Islet of Langerhans (tissue), 1 donor: ENCODE measurements around the gene NTM.

Experiments used
- FAIRE-seq: peaks from one replicate; lab custom pipeline; 2011; peaks lifted over from hg19 to GRCh38; lab: Jason Lieb, UNC

The NTM gene

DNA sequence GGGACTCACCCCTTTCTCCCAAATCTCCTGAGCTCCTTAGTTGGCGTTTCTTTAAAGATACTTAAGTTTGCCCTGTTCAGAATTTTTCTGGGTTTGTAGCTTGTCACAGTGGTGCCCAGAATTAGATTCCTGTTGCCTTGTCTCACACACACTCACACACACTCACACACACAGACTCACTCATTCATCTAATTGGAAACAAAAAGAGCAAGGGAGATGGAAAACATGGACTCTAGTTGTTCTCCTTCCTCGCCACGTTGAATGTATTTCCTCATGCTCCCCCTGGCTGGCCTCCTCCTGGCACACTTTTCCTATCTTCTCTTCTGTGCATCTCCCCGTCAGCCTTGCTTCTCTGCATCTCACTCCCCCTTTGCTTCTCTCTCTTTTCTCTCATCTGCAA lies 752.3 kb downstream of the NTM start:
- FAIRE-seq = no peak

DNA sequence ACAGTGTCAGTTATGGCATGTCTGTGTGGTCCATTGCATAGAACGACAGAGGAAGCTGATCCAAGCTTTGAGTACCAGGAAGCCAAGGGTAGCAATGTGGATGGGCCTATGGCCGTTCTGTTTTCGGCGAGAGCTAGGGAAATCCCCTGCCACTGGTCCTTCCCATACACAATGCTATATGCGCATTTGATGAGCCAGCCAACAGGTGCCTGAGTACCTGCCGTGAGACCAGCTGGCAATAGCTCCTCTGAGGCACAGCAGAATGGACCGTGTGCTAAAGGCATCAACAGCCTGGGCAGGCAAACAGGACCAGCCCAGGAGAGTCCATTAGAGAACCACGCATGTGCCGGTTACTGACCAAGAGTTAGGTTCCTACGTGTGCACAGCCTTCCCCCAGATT lies 753.0 kb downstream of the NTM start:
- FAIRE-seq = no peak

DNA sequence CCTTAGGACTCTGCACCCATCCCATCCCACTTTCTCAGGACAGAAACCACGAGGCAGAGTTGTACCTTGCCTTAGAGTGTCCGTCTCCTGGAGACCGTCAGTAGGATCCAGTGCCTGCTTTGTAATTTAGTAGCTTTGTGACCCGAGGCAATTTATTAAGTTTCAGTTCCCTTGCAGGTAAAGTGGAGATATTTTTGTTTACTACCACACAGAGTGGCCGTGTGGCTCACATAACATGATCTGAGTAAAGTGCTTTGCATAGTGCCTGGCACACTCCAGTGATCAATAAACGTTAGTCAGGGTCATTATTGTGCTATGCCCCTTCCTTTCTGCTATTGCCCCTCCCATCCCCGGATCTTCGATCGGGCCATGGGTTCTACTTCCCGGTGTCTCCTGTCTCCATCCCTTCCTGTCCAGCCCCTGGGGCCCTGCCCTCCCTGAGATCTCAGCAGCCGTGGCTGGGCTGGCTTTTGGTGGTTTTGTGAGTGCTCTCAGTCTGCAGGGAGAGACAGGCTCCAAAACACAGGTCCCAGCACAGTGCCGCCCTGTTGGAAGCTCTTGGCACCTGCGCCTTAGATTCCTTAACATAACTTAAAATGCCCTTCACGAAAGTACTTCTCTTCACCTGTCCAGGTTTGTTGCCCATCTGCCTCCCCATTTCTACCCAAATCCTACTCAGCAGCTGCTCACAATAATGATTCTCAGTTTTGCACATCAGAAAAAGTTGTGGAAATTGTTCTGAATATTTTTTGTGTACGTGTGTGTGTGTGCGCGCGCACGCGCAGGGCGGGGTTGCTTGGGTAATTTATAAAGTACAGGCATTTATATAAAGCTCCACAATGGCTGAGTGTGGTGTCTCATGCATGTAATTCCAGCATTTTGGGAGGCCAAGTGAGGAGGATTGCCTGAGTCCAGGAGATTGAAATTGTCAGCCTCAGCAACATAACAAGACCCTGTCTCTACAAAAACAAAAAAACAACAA lies 753.7 kb downstream of the NTM start:
- no peak for FAIRE-seq

DNA sequence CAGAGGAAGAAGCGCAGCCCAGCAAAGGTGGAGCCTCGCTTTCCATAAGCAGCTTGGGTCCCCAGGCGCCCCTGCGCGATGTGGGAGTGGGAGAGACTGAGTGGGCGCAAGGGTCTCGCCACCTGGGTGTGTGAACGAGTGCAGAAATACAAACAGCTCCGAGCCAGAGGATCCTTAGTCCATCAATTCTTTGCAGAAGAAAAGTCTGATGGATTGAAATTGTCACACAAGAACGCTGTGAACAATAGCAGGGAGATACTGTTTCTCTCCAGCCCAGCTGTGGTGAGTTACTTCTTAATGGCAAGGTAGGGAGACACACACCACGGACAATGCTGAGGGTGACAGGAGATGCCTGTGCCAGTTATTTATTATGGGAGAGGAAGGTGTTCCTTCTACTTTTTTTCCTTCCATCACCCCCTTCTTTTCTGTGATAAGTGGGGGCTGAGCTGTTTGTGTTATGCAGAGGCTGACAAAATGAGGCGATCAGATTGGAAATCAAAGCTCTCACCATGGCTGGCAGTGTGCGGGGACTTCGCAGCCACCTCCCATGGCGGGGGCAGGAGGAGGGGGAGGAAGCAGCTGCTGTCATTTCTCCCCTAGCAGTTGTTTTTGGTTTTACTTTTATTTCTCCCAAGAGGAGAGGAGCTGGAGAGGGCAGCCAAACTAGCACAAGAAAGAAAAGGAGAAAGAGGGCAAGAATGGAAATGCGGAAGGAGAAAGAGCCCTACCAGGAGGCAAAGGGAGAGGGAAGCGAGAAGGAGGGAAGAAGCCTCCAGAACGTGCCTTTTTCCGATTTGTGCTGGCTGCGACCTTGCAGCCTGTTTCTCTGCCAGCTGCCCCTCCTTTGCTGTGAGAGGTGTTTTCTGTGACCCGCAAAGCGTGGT lies 755.8 kb downstream of the NTM start:
- no peak for FAIRE-seq

DNA sequence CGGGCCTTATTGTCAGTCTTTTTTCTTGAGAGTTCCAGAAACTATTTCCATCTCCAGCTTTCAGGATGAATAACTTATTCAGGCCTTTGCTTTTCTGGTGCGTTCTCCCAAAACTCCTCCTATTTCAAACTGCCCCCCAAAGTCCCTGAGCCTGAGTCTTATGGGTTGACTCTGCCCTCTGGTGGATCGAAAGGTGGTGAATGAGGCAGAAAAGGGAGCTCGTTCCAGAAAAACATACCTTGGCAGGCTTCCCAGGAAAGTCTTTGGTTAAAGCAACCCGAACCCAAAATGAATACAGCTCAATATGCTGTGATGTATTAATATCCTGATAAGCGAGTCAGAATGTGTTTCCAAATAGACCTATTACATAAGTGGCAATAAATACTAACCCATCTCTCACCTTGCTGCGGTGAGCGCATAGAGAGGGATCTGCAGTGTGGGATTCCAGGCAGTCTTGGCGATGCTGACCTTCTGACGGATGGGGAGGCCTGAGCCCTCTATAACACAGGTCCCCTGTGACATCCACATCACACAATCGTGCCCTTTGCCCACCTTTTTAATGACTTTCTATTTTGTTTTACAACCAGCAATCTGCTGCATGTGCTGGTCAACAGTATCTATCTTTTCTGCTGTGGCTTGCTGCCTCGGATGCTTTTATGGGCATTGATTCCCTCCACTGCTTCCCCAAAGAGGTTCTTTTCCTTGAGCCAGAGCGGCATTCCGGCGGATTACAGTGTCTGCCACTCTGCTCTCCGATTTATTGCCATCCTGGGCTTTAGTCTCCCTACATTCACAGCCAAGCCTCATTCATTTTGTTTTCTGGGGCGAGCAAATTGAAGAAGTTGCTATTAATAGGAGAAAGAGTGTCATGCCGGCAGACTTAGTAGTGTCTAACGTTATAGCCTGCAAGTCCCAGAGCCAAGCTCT lies 756.8 kb downstream of the NTM start:
- peak; percentile 49 for FAIRE-seq

DNA sequence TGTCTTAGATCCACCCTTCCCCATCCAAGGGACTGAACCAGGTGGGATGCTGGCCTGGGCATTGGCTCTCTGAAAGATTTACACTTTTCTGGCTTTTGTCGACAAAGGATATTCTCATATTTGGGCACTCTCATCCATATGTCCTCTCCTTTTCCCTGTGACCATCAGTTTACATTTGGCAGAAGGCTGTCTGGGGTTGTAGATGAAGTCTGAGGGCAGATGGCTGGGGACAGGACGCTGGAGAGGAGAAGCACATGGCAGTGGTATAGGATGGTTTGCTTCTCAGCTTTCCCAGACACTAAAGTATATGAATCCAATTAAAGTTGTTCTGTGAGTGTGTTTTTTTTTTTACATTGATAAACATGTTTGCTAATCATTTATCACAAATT lies 757.5 kb downstream of the NTM start:
- no peak for FAIRE-seq

DNA sequence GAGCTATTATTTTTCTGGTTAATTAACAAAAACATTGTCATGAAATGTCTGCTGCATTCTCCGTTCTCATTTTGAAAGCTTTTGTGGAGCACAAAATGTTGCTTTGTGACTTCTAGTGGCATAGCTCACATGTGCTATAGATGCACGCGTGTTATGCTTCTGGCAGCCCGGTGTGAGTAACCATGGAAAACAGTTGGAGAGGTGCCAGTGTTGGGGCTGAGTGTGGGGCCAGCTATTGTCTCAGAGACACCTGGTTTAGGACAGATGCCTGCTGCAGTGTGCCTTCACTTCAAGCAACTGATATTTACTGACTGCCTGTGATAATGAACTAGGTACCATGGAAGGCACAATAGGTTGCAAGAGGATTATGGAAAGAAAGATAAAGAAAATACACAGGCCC lies 760.6 kb downstream of the NTM start:
- no peak for FAIRE-seq

DNA sequence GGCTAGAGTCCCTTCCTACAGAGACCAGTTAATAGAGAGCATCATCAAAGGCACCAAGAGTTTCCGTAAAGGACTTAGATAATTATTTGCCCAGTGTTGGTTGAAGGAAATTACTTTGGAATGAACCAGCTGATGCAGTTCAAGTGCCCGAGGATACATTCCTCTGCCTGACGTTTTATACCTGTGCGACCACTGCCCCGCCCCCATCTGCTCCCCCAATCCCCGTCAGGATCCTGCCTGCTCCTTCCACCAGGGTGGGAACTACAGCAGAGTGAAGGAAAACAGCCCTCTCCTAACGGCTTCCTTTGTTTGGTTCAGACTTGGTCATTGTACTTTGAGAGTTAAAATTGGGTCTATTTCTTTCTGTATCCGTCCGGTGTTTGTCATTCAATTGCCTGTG lies 761.5 kb downstream of the NTM start:
- FAIRE-seq = no peak

DNA sequence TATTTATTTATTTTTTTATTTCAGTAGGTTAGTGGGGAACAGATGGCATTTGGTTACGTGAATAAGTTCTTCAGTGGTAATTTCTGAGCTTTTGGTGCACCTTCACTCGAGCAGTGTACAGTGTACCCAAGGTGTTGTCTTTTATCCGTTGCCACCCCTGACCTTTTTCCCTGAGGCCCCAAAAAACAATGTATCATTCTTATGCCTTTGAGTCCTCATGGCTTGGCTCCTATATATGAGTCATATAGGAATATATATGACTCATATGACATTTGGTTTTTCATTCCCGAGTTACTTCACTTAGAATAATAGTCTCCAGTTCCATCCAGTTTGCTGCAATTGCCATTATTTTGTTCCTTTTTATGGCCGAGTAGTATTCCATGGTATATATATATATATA lies 763.9 kb downstream of the NTM start:
- FAIRE-seq = no peak

DNA sequence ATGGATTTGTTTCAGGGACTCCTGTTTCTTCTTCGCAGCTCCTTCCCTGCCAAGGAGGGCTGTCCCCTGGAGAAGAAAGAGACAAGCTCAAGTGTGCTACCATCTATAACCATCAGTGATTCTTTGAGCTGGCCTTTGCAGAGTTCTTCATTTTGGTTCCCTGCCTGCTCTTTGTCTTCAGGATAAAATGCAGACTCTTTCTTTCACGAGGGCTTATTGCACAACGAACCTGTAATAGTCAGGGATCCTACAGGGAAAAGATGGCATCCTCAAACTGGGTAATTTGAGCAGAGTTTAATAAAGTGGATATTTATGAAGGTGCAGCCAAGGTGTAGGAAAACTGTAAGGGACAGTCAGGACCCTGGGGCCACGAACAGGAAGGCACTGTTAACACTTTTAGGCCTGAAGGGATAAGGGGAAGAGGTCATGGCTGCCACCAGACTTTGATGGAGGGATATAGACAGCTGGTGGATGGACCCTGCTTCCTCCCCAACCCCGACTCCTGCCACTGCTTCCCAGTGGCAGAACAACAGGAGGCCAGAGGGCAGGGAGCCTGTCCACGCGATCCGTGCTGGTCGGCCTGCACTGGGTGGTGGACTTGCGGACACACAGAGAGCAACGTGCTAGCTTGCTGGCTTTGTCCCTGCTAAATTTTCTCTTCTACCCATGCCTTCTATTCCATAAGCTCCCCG lies 767.0 kb downstream of the NTM start:
- FAIRE-seq = no peak

DNA sequence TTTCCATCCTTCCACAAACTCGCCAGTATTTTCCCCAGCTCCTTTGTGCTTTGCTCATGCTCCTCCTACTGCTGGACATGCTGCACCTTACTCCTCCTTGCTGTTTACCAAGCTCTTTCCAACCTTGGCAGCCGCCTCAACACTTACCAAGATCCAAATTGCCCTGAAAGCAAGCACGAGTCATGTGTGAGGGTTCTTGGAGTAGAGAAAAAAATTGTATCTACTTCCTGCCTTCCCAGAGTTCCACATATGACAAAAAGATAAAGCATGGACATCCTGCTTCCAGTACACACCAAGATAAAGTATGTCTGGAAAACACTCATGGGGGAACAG lies 767.5 kb downstream of the NTM start:
- FAIRE-seq = no peak

DNA sequence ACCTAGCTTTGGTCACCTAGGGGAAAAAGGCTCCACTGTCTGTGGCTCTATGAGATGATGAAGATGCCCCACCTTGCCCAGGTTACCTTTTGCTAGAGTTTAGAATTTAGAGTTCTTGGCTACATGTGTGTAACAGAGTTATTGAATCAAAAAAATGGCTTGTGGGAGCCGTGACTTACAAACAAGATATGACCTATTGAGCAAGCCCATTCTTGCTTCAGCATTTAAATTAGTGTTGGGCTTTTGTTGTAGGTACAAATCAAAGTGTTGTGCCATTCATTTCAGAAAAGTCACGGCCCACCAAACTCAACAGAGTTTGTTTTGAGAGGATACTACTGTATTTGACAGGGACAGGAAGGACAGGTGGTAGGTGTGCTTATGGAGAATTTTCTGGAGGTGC lies 768.8 kb downstream of the NTM start:
- FAIRE-seq = no peak

DNA sequence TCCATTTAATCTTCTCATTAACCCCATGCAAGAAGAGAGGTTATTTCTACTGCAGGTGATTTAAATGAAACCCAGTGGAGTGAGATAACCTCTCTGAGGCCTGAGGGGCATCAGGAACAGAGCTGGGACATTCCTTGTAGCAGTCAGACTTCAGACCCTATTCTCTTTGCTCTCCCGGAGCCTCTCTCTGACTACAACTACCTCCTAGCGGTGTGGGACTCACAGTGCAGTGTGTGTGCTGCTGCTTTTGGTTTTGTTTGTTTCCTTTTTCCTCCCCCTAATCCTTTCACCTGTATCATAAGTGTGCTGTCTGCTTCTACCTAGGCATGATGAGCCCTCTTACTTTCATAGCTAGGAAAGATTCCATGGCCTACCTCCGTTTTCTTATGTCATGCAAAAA lies 769.6 kb downstream of the NTM start:
- FAIRE-seq = no peak

DNA sequence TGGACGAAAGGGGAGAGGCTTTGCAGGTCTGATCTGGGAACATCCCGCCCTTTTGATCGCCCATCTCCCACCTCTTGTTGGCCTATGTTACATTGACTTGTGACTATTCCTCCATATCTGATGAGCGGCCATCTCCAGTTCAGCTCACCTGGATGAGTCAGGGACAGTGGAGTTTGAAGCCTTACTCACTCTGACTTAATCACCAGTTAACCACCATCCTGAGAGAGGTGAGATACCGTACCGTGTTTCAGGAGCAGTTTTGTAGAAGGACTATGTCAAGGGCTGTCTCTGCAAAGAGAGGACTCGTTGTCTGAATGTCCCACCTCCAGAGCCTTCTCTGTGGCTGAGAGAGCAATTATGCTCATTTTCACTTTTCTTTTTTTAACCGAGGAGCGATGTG lies 771.7 kb downstream of the NTM start:
- no peak for FAIRE-seq

DNA sequence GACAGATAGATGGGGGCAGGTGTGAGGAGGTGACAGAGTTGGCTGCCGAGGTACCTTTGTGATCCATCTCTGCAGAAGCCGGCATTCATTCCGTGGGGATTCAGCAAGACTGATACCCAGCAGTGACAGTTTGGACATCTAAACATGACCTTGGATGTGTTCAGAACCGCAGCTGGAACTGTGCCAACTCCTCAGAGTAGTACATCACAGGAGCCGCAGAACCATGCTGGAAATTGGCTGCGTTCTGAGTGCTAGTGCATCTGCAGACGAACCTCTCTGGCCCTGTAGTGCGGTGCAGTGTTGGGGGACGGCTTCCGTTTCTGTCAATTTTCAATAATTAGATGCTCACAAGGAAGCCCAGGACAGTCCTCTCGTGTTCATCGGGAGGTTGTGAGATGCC lies 772.1 kb downstream of the NTM start:
- FAIRE-seq = no peak

DNA sequence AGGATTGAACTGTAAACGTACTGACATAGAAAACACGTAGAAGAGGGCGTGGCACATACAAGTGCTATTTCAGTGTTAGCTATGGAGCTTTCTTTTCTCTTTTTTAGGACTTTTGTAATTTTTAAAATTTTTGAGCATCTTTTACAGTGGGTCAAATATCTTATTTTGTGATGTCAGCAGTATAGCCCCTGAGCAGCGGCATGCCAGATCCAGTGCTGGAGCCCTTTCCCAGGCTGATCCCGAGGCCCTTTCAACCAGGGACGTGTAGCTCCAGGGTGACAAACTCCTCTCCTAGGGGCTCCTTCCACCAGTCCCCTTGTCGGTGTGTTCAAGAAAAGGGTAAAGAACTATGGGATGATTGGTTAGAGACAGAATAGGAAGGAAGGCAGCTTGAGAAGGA lies 777.0 kb downstream of the NTM start:
- FAIRE-seq = no peak

DNA sequence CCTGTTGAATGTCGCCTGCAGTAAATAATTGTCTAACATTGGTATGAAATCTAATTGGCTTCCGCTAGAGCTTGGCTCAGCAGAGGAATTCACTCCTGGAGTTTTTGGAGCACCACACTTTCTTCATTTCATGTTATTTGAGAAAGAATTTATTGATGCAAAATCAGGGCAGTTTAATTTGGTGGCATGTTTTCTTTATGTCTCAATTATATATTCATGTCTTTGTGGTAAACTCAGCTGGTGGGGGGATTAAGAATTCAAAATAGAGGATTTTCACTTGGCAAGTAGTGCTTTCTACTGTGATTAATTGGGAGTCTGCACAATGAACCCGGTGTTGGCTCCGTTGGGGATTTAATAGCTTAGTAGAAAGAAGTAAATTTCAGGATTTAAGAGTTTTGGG lies 784.4 kb downstream of the NTM start:
- no peak for FAIRE-seq

DNA sequence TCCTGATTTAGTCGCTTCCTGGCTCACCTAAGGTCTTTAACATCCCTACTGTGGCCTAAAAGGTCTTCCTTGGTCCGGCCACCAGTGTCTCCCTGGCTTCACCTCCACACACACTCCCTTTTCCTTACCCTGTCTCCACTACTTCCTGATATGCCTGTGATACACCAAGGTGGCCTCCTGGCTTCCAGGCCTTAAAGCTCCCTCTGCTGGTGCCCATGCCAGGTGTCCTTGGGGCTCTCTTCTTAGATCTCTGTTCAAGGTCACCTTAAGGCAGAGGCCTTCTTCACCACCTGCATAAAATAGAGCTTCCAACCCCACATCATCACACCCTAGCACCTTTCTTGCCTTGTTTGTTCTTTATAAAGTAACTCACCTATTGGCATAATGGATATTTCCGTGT lies 787.7 kb downstream of the NTM start:
- no peak for FAIRE-seq

DNA sequence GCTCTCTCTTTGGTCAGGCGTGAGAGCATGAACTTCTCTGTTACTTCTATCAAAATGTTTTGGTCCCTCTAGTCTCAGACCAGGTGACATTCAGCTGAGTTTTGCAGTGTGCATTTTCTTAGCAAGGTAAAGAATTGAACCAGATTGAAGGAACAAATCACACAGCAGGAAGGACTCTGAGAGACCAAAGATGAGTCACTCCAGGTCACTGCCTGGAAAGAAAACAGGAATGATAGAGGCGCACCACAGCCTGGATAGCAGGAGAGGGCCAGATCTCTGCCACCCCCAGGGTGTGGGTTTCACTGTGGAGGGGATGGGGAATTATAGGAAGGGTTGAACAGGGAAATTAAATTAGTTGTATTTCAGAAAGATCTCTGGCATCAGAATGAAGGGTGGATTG lies 788.3 kb downstream of the NTM start:
- FAIRE-seq = no peak

DNA sequence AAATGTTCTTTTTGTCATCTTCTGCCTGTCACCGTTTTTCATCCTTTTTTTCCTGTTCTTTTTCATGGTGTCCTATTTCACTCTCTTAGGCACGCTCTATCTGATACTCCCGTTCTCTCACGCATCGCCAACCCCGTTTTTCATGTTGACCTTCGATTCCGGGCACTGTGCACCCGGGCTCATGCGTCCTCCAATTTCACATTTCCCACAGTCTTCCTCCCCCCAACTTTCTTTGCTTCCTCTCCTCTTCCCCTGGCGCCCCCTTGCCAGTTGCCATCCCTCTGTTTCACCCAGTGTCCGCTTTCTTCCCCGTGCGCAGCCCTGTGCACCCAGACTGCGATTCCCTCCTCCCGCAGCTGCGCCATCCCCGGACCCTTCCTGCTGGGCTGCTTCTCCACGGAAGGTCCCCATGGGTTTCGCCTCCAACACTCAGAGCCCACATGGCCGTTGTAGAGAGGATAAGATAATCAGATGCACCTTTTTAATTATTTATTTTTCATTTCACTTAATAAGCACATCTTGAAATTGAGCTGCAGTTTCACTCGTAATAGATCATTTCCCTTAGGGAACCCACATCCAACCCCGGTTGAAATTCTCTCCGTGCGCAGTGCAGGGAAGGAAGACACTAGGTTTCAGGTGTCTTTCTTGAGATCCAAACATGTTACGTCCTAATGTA lies 791.1 kb downstream of the NTM start:
- FAIRE-seq = no peak

DNA sequence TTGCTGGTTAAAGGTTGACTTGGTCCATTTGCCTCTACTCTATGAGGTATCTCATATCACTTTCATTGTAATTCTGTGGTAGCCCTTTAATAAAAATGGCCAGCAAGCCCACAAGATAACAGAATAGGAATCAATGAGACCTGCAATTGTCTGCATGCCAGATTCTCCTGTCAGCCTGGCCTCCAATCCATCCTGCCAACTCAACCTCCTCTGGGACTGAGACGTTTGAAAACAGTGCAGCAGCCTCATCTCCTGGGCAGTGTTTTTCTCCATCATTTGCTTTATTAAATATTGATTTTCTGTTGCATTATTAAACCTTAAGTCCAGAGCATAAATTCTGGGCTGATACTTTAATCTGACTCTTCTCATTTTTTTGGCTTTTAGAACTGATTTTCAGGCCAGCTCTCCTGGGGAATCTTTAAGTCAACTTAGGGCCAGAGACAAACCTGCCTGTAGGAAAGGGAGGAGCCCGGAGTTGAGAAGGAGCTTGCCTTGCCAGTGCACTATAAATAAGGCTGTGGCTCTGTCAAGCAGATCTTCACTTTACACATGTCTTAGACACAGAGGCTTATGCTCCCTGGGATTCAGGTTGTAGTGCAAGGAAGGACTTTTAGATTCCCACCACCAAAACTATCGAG lies 798.0 kb downstream of the NTM start:
- FAIRE-seq = no peak
